ENCODE measurements around the gene NRXN3. TPM values are rescaled to one million over a fixed set of nuclear protein-coding genes. Genes with fewer than 3 reads are reported as not detected.

Gene NRXN3
- total and polyA plus RNA-seq, 2 of the 13 experiments (the other 11 are each of a cell fraction or from before 2014, with no cell fraction given), result 0.03 TPM; not detected in 1

DNA sequence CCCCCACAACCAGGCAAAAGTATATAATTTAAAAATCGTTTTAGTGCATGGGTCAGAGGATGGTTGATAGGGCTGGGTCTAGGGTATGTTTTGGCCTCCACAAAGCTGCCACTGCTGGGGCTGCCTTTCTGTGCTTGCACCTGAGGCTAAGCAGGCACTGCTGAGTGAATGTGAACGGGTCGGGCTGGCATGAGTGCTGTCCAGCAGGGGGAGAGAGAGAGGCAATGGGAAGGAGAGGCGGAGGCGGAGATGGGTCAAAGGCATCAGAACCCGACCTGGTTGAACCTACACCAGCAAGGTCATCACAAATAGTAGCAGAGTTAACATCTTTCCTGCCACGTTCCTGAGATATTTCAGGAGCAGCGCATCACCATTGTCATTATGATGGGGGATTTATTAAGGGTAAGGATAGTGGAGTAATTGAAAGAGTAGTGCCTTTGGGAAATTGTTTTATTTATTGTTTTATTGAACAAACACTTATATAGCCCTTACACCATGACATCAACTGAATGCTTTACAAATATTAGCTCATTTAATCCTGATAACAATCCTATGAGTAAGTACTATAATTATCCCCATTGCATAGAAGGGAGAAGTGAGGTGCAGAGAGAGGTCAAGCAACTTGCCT lies 5.8 kb upstream of the NRXN3 start (continued):
- TF ChIP-seq CTCF (CRISPR knock-in tag; IDR thresholded peaks at IDR 0.05), result peak; percentile 77
- TF ChIP-seq, protein P1, sequence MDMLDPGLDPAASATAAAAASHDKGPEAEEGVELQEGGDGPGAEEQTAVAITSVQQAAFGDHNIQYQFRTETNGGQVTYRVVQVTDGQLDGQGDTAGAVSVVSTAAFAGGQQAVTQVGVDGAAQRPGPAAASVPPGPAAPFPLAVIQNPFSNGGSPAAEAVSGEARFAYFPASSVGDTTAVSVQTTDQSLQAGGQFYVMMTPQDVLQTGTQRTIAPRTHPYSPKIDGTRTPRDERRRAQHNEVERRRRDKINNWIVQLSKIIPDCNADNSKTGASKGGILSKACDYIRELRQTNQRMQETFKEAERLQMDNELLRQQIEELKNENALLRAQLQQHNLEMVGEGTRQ (IDR thresholded peaks at IDR 0.05; ENCODE audit: low read depth, low read length), result no peak
- TF ChIP-seq, protein P1 (CRISPR knock-in tag; IDR thresholded peaks at IDR 0.05; ENCODE audit: borderline replicate concordance), result no peak
- peak; percentile 65 for TF ChIP-seq XRCC5 (optimal IDR thresholded peaks at IDR 0.05; ENCODE audit: low read length)
- TF ChIP-seq GTF2F1 (IDR thresholded peaks at IDR 0.05; ENCODE audit: low read length), result no peak
- TF ChIP-seq NFE2L1 (CRISPR knock-in tag; IDR thresholded peaks at IDR 0.05; ENCODE audit: borderline replicate concordance), result no peak
- no peak for TF ChIP-seq ZFP1 (CRISPR knock-in tag; IDR thresholded peaks at IDR 0.05)
- TF ChIP-seq KLF16 (CRISPR knock-in tag; IDR thresholded peaks at IDR 0.05), result no peak

DNA sequence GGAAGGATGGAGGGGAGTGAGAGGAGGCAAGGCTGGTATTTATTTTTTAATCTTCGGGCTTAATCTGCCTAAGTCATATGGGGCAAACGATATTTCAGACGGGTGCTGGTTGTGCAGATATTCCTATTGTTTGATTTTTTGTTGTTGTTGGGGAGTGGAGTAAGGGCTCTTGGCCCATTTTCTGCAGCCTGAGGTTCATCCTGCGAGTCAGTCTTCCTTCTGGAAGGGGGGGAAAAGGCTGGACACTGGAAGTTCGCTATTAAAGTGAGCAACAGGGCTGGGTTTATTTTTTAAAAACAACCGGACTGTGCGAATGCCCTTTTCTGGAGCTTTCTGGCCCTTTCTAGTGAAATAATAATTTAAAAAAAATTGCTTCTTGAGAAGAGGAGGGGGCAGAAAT lies 2.3 kb downstream of the NRXN3 start:
- CTCF ChIA-PET (ENCODE audit: low intra/inter-chr PET ratio, low total read pairs), result no interaction called here
- Histone ChIP-seq H3K9me3 (ENCODE audit: low read length) (no peaks in the 10 kb centered on the region), H3K27ac (ENCODE audit: extremely low read length, insufficient read depth, low read length) (no peak overlapping the region), H3K36me3 (replicated peaks in 1 of 2; ENCODE audit: control insufficient read depth in 1 of 2, insufficient read depth in 2 of 2, low read length in 2 of 2) (no peaks in the 10 kb centered on the region), H3K9ac (ENCODE audit: insufficient read depth, low read depth, low read length) (no peak overlapping the region), H4K20me1 (ENCODE audit: insufficient read depth, low read length) (no peaks in the 10 kb centered on the region), H3K4me3 (replicated peaks in 1 of 3; ENCODE audit: insufficient read depth in 1 of 3, low read depth in 2 of 3, low read length in 3 of 3) (no peak overlapping the region), H3K27me3 (ENCODE audit: control insufficient read depth in 1 of 2, insufficient read depth in 2 of 2, low read length in 2 of 2) (peaks cover 0 to 12% of the 10 kb centered on the region in 2 experiments; a peak in 3 of 5 replicates), H2AFZ (ENCODE audit: low read length) (no peak overlapping the region), H3K4me2 (ENCODE audit: low read depth, low read length) (no peak overlapping the region), H3K4me1 (ENCODE audit: insufficient read depth, low read length) (peaks cover 5% of the 10 kb centered on the region; the same call in 1 of the 2 replicates), H3K79me2 (ENCODE audit: insufficient read depth, low read length) (no peaks in the 10 kb centered on the region)
- POLR2A ChIA-PET, result no interaction called here
- TF ChIP-seq HNRNPLL (IDR thresholded peaks at IDR 0.05; ENCODE audit: low read depth, low read length, poor library complexity, severe bottlenecking), result no peak
- no peak for TF ChIP-seq KDM3A (CRISPR knock-in tag; IDR thresholded peaks at IDR 0.05; ENCODE audit: low read depth)
- no peak for TF ChIP-seq ZNF234 (CRISPR knock-in tag; conservative IDR thresholded peaks at IDR 0.05)
- TF ChIP-seq PTBP1 (IDR thresholded peaks at IDR 0.05; ENCODE audit: low read depth, low read length, poor library complexity, severe bottlenecking), result no peak
- ATAC-seq (no peak), FAIRE-seq (no peak), DNase-seq (ENCODE audit: low spot score) (no peak)
- WGBS (ENCODE audit: low lambda C conversion rate), result 26% methylated on average over 7 of the region's 7 CpGs
- in situ Hi-C loops (cut with HindIII; ENCODE audit: extremely low pct_ligation_motif_present, low pct_unique_long_range_greater_than_20kb) (loop anchor here (25.0 kb wide), 1 partner anchor 665 kb away; no protein-coding TSS in a partner anchor), intact Hi-C loops (cut with micrococcal nuclease; ENCODE audit: unreplicated experiment) (no loop called here)
- BruUV-seq (replicated peaks), result no TSS peak

Measured in HepG2 (cell line).